Left ventricle myocardium inferior (tissue), 1 donor: ENCODE data around the gene MPZL1. TPM values are rescaled to one million over a fixed set of nuclear protein-coding genes. Genes with fewer than 3 reads are reported as not detected.

Experiments
- DNase-seq: peaks from one replicate; pipeline ENCODE4 v3.0.0-alpha.2; 2020
- H3K27ac ChIP-seq: fragments of 200-600 bp; replicated peaks from 2 replicates; pipeline ENCODE4 v1.8.0; 2021
- H3K27me3 ChIP-seq: fragments of 200-600 bp; 2 replicates; pipeline ENCODE4 v1.8.0; 2021; ENCODE audit warnings: low read depth
- H3K36me3 ChIP-seq: fragments of 200-600 bp; 2 replicates; pipeline ENCODE4 v1.8.0; 2021
- H3K4me1 ChIP-seq: fragments of 200-600 bp; 2 replicates; pipeline ENCODE4 v1.8.0; 2021
- H3K4me3 ChIP-seq: fragments of 200-600 bp; 2 replicates; pipeline ENCODE4 v1.8.0; 2021; ENCODE audit warnings: mild to moderate bottlenecking, moderate library complexity
- H3K9me3 ChIP-seq: fragments of 200-600 bp; replicated peaks from 2 replicates; pipeline ENCODE4 v1.8.0; 2021
- CTCF ChIP-seq: fragments of 200-600 bp; IDR thresholded peaks from 2 replicates; pipeline ENCODE4 v1.8.0; 2021; ENCODE audit warnings: antibody characterized with exemption, mild to moderate bottlenecking, borderline replicate concordance
- intact Hi-C: fragments of 100-400 bp; cut with micrococcal nuclease; formaldehyde crosslinking; loops from one replicate; pipeline ENCODE4 v1.11.0; 2022
- total RNA-seq: library from RNA; stranded (reverse); fragmentation: NEBNext Ultra II Directional; extraction: Animal tissue kit (Norgen Biotek cat#: 25700); gene quantifications from one replicate; pipeline ENCODE4 v1.2.1, GENCODE V29; 2021
- donor health status: DM: no; HTN: yes; CAD: no; lungs with severe emphysema.

Gene MPZL1
- total RNA-seq, 1 donor from 2014 or later, result 28.9 TPM

GRCh38 chr1:167837326-167837725 lies 115.5 kb downstream of the MPZL1 start:
- DNase-seq, result no peak
- Histone ChIP-seq H3K27ac (no peak overlapping the region), H3K36me3 (no peaks in the 10 kb centered on the region), H3K4me1 (no peaks in the 10 kb centered on the region), H3K27me3 (no peaks in the 10 kb centered on the region), H3K9me3 (no peaks in the 10 kb centered on the region), H3K4me3 (no peak overlapping the region)
- intact Hi-C loops, result no loop called here
- no peak for TF ChIP-seq CTCF

- Histone ChIP-seq H3K9me3 (no peaks in the 10 kb centered on the region), H3K4me1 (no peaks in the 10 kb centered on the region), H3K27ac (no peak overlapping the region), H3K27me3 (no peaks in the 10 kb centered on the region), H3K4me3 (no peak overlapping the region), H3K36me3 (no peaks in the 10 kb centered on the region)
- intact Hi-C loops, result no loop called here
- TF ChIP-seq CTCF, result no peak
- DNase-seq, result no peak
Measured at GRCh38 chr1:167839009-167839408, 117.2 kb downstream of the MPZL1 start.

Other genes starting within 250 kb of the MPZL1 start
- gene CD247, start 203.5 kb upstream of the MPZL1 start, total RNA-seq, result 0.82 TPM
- 81.3 TPM for gene CREG1, start 168.2 kb upstream of the MPZL1 start, total RNA-seq
- gene RCSD1, start 91.8 kb upstream of the MPZL1 start, total RNA-seq, result 42.7 TPM
- 0.22 TPM for gene ADCY10, start 192.2 kb downstream of the MPZL1 start, total RNA-seq
- gene DCAF6, start 214.7 kb downstream of the MPZL1 start, total RNA-seq, result 196 TPM
- 267 TPM for gene MPC2, start 215.1 kb downstream of the MPZL1 start, total RNA-seq